ENCODE results near the gene CNOT4. TPM values are rescaled to one million over a fixed set of nuclear protein-coding genes. Genes with fewer than 3 reads are reported as not detected.

Gene CNOT4
- total RNA-seq, 1 donor from 2014 or later: 22.8 TPM

DNA sequence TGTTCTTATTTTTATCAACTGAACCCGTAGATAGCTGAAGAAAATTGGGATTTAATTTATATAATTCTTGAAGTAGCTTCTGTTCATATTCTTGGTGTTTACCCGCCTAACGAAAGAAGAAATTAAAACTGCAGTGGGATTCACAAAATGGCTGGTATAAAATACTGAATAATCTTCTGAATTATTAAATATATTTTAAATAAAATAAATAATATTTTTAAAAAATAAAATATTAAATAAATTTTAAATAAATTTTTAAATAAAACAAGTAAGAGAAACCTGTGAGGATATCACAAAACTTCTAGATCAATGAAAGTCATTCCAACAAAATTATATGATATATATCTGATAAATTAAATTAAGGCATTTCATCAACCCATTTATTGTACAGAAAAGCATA is 99.4 kb downstream of the CNOT4 start:
- Mint-ChIP-seq H3K27ac (ENCODE audit: unreplicated experiment) (no peak overlapping the region), H3K27me3 (ENCODE audit: unreplicated experiment) (no peaks in the 10 kb centered on the region), H3K4me3 (ENCODE audit: unreplicated experiment) (no peak overlapping the region), H3K36me3 (ENCODE audit: unreplicated experiment) (peaks cover 19% of the 10 kb centered on the region), H3K9me3 (ENCODE audit: unreplicated experiment) (no peaks in the 10 kb centered on the region), H3K4me1 (ENCODE audit: unreplicated experiment) (peaks cover 1% of the 10 kb centered on the region)
- DNase-seq (ENCODE audit: extremely low spot score, unreplicated experiment): no peak
- TF ChIP-seq, protein P1, sequence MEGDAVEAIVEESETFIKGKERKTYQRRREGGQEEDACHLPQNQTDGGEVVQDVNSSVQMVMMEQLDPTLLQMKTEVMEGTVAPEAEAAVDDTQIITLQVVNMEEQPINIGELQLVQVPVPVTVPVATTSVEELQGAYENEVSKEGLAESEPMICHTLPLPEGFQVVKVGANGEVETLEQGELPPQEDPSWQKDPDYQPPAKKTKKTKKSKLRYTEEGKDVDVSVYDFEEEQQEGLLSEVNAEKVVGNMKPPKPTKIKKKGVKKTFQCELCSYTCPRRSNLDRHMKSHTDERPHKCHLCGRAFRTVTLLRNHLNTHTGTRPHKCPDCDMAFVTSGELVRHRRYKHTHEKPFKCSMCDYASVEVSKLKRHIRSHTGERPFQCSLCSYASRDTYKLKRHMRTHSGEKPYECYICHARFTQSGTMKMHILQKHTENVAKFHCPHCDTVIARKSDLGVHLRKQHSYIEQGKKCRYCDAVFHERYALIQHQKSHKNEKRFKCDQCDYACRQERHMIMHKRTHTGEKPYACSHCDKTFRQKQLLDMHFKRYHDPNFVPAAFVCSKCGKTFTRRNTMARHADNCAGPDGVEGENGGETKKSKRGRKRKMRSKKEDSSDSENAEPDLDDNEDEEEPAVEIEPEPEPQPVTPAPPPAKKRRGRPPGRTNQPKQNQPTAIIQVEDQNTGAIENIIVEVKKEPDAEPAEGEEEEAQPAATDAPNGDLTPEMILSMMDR (IDR thresholded peaks at IDR 0.05): no peak

DNA sequence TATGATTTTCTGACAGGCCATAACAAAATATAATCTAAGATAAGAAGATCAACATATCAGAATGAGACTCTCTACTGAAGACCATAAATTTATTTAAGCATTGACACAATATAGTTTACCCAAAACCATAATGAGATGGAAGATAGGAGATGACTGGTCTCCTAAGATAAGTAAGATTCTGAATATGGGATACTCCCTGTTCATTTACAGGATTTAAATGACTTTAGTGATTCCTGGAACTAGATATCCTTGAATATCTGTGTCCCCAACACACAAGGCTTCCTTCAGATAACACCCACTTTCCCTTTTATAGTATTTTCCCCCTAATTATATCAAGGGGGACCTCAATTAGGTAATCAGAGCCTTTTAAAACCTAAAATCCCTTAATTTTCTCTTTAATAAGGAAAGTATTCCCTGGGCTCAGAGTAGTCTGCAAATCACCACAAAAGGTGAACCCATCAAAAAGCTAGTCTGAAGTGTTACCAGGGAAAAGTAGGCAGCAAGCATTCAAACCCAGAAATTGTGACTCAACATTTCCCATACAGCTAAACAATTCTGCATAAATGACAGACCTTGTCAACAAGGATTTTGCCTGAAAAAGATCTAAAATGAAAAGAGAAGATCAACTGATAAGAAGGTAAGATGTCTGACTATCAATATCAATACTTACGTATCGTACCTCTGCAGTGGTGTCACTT is 99.9 kb downstream of the CNOT4 start:
- DNase-seq (ENCODE audit: extremely low spot score, unreplicated experiment): no peak

DNA sequence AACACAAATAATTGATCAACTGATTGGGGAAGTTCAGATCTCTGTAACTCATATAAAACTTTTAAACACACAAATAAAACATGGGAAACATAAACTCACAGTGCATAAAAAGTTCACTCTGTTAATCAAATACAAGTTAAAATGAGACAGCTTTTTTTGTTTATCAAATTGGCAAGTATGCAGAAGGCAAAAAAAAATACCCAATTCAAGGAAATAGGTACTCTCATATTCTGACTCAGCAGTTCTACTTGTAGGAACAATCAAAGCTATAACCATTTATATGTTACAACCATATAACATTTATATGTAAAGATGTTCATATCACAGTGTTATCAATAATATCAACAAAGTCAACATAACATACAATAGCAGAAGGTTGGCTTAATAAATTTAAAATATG is 102.0 kb downstream of the CNOT4 start:
- no peak overlapping the region for H3K4me3 Mint-ChIP-seq (ENCODE audit: unreplicated experiment)
- TF ChIP-seq, protein P1 (IDR thresholded peaks at IDR 0.05): no peak
- H3K4me1 Mint-ChIP-seq (ENCODE audit: unreplicated experiment): peaks cover 1% of the 10 kb centered on the region
- peaks cover 19% of the 10 kb centered on the region for H3K36me3 Mint-ChIP-seq (ENCODE audit: unreplicated experiment)
- no peaks in the 10 kb centered on the region for H3K27me3 Mint-ChIP-seq (ENCODE audit: unreplicated experiment)
- H3K9me3 Mint-ChIP-seq (ENCODE audit: unreplicated experiment): no peaks in the 10 kb centered on the region
- DNase-seq (ENCODE audit: extremely low spot score, unreplicated experiment): no peak
- H3K27ac Mint-ChIP-seq (ENCODE audit: unreplicated experiment): no peak overlapping the region

More for the DNA sequence above, 99.9 kb downstream of the CNOT4 start:
- peaks cover 1% of the 10 kb centered on the region for H3K4me1 Mint-ChIP-seq (ENCODE audit: unreplicated experiment)
- H3K27me3 Mint-ChIP-seq (ENCODE audit: unreplicated experiment): no peaks in the 10 kb centered on the region
- H3K27ac Mint-ChIP-seq (ENCODE audit: unreplicated experiment): no peak overlapping the region
- H3K9me3 Mint-ChIP-seq (ENCODE audit: unreplicated experiment): no peaks in the 10 kb centered on the region
- TF ChIP-seq, protein P1 (IDR thresholded peaks at IDR 0.05): no peak
- H3K36me3 Mint-ChIP-seq (ENCODE audit: unreplicated experiment): peaks cover 19% of the 10 kb centered on the region
- no peak overlapping the region for H3K4me3 Mint-ChIP-seq (ENCODE audit: unreplicated experiment)

DNA sequence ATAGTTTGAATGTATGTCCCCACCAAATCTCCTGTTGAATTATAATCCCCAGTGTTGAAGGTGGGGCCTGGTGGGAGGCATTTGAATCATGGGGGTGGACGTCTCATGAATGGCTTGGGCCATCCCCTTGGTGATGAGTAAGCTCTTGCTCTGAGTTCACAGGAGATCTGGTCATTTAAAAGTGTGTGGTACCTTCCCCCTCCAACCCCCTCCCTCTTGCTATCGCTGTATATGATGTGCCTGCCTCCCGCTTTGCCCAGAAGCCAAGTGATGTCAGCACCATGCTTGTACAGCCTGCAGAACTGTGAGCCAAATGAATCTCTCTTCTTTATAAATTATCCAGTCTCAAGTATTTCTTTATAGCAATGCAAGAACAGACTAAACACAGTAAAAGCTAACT is 103.0 kb downstream of the CNOT4 start:
- DNase-seq (ENCODE audit: extremely low spot score, unreplicated experiment): no peak
- no peaks in the 10 kb centered on the region for H3K9me3 Mint-ChIP-seq (ENCODE audit: unreplicated experiment)
- TF ChIP-seq, protein P1 (IDR thresholded peaks at IDR 0.05): no peak
- H3K4me3 Mint-ChIP-seq (ENCODE audit: unreplicated experiment): no peak overlapping the region
- H3K27ac Mint-ChIP-seq (ENCODE audit: unreplicated experiment): no peak overlapping the region
- H3K36me3 Mint-ChIP-seq (ENCODE audit: unreplicated experiment): peaks cover 15% of the 10 kb centered on the region
- no peaks in the 10 kb centered on the region for H3K4me1 Mint-ChIP-seq (ENCODE audit: unreplicated experiment)
- H3K27me3 Mint-ChIP-seq (ENCODE audit: unreplicated experiment): no peaks in the 10 kb centered on the region

DNA sequence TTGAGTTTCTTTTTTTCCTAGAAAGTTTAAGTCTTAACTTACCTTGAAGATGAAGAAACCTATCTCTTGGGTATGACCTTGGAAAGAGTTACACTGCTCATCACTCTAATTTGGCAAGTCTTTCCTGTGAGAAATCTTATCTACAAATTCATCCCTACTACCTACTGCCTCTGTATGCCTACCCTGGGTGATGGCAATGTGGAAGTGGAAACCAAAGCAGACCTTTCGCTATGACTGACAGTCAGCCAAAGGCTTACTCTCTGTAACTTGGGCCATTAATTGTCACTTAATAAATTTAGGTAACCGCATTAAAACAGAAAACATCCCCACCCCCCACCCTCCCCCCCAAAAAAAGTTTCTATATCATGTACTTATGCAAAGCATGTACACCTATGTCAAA is 103.9 kb downstream of the CNOT4 start:
- TF ChIP-seq, protein P1 (IDR thresholded peaks at IDR 0.05): no peak
- H3K27ac Mint-ChIP-seq (ENCODE audit: unreplicated experiment): no peak overlapping the region
- H3K4me3 Mint-ChIP-seq (ENCODE audit: unreplicated experiment): no peak overlapping the region
- no peaks in the 10 kb centered on the region for H3K9me3 Mint-ChIP-seq (ENCODE audit: unreplicated experiment)
- H3K36me3 Mint-ChIP-seq (ENCODE audit: unreplicated experiment): peaks cover 17% of the 10 kb centered on the region
- DNase-seq (ENCODE audit: extremely low spot score, unreplicated experiment): no peak
- no peaks in the 10 kb centered on the region for H3K27me3 Mint-ChIP-seq (ENCODE audit: unreplicated experiment)
- H3K4me1 Mint-ChIP-seq (ENCODE audit: unreplicated experiment): no peaks in the 10 kb centered on the region
